ENCODE results near the gene KBTBD3.

Gene KBTBD3, protein sequence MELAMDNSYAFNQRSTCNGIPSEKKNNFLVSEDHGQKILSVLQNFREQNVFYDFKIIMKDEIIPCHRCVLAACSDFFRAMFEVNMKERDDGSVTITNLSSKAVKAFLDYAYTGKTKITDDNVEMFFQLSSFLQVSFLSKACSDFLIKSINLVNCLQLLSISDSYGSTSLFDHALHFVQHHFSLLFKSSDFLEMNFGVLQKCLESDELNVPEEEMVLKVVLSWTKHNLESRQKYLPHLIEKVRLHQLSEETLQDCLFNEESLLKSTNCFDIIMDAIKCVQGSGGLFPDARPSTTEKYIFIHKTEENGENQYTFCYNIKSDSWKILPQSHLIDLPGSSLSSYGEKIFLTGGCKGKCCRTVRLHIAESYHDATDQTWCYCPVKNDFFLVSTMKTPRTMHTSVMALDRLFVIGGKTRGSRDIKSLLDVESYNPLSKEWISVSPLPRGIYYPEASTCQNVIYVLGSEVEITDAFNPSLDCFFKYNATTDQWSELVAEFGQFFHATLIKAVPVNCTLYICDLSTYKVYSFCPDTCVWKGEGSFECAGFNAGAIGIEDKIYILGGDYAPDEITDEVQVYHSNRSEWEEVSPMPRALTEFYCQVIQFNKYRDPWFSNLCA

DNA sequence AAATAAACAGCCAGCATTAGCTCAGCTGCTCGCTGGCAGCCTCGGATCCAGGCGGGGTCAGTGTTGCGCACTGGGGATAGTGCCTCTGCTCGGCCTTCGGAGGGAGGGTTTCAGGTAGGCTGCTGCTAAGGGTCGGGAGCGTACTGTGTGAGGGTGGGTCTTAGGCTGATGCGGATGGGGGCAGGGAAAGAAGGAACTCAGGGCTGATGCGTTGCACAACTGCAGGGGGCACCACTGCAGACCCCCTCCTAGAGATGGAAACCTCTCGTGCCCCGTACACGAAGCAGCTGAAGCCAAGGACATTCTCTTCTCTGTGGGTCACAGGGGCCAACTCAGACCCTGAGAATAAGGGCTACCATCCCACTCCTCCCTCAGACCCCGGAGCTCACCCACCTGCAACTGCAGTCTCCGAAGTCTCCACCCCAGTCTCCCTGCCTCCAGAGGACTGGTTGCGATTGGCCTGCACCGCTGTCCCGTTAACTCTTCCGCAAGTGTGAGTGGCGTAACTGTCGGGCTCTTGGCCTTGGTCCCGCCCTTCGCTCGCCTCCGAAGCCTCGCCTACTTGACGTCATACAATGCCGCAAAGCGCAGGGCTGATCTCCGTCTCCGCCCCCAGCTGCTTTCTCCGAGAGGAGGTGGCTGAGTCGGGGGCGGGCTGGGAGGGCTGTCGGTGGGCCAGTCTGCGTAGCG, at the start of gene KBTBD3:
KBTBD3 (minus strand) TSS at position 429 of the 690 bp plus-strand sequence. CDS start 18,250 bp downstream, outside the sequence.
- peak; percentile 99 for DNase-seq

DNA sequence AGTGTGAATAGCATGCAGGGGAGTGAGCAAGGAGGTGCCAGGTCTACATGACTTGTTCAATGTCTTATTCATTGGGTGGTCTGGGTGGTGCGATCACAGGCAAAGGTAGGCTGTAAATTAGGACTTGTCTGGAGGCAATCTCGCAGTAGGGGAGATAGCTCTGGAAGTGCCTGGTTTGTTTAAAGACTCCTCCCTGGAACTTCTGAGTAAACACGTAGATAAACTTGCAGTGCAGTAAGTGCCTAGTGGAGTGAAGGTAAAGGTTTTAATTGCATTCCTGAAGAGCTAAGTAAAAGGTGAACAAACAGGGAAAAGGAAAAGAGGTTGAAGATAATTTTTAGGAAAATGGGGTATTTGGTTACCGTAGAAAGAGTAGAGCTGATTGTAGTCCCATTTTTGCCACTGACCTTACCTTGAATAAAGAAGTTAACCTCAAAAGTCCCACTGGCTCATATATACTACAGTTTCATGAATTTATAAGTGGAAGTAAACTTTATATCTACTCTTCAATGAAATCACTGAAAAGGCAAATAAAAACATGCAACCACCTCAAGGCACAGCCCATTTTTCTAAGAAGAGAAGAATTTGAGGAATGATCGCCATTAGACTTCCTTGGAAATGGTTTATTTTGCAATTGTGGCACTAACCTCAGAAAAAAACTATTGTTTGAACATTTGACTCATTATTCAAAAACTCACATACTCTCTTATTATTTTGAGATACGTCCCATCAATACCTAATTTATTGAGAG, 44.6 kb upstream of the KBTBD3 start:
- DNase-seq, result no peak

DNA sequence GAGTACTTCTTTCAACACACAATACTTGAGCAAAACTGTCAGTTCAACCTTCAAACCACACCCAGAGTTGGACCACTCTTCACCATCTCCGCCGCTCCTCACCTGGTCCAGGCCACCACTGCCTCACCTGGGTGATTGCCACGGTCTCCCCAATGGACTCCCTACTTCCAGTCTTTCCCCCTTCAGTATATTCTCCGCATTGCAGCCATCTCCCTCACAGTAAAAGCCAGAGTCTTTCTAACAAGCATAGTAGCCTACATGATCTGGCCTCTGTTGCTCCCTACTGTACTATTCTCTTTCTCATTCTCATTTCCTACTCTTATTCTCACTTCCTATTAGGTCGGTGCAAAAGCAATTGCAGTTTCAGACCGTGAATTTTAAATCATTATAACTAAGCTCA, 28.8 kb upstream of the KBTBD3 start:
- DNase-seq, result no peak

DNA sequence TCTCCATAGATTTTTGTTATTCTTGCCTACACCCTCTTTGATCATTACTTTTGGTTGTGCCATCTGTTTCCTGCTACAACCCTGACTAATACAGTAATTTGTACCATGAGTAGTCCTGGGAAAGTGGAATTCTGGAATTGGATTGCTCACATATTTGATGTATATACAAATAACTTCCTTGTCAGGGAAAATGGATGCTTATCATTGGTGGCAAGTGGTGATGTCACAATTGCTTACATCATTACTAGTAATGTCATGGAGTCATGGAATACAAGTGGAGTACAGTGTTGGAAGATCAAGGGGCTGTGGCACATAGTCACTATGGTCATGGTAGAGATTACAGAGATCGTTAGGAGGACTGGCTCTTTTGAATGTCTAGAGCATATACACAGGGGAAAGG, 24.7 kb upstream of the KBTBD3 start:
- DNase-seq, result peak; percentile 76

DNA sequence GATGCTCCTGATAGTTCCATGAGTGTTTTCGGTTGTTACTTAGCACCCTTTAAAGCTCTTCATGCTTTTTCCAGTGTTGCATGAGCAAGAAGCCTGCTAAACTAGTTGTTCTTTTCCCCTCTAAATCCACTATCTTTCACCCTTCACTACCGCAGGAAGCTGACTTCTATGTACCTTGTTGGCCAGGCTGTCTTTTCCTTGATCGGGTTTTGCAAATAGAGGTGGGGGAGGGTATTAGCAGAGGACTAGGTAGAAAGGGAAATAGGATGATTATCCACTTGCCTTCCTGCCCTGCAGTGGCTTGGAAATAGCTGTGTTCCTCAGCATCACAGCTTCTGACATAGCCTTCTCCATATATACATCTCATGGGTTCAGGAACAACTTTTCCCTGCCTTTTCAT, 24.2 kb upstream of the KBTBD3 start:
- DNase-seq, result no peak

DNA sequence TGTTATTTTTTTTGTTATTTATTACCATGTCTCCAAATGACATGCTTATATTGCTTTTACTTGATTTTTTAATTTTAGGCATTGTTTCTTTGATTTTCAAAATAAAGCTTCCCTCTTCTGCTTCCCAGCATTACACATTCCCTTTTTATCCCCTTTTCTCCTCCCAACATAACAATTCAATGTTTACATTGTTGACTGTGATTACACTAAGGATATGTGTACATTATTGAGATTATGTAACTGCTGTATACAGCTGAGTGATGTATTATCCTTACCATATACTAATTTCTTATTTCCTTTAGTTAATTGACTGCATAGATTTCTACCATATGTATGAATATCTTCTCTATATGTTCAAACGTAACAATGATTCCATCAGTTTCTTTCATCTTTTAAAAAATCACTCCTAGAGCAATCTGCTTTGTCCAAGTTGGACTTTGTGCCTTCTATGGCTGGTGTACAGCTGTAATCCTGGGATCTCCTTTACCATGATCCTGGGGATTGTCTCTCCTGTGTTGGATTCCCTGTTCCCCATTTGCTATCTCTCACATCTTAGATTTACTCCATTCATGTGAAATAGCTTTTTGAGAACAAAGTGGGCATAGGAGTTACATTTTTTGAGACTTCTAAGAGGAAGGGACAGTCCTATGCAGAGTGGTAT, 21.9 kb upstream of the KBTBD3 start:
- DNase-seq, result no peak

DNA sequence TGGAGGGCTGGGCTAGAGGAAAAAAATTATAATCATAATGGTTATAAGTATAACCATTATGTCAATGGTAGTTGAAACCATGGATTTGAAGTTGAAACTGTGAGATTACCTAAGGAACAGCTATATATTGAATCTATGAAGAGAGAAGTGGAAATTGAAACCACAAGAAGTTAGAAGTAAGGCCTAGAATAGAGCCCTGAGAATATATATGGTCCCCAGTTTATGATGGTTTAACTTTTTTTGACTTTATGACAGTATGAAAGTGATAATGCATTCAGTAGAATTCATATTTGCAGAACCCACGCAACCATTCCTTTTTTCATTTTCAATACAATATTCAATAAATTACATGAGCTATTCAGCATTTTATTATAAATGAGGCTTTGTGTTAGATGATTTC, 15.3 kb upstream of the KBTBD3 start:
- no peak for DNase-seq

DNA sequence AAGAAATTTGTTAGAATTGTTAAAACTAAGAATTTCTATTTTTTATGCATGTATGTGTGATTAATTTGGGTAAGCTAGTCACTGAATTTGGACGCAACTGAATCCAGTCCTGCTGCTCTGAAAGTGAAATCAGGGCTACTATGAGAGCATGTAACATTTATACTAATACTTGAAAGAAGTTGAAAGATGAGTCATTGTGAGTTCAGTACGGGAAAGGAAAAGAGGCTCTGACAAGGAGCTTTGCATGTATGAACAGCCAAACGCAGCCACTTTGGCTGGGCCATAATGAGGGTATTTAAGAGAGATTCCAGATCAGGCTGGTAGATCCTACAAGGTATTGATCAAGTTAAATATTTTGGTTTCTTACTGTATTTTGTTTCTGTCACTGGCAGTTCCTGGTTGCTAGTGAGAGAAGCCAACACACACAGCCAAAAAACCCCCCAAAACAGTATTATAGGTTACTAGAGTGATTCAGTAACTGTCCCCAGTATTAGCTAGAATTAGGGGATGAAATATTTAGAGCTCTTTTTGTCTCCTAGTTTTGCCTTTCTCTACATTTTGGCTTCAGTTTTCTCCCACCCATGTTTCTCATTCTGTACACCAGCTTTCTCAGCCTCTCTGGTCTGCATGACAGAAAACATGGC, 14.5 kb upstream of the KBTBD3 start:
- peak; percentile 78 for DNase-seq

DNA sequence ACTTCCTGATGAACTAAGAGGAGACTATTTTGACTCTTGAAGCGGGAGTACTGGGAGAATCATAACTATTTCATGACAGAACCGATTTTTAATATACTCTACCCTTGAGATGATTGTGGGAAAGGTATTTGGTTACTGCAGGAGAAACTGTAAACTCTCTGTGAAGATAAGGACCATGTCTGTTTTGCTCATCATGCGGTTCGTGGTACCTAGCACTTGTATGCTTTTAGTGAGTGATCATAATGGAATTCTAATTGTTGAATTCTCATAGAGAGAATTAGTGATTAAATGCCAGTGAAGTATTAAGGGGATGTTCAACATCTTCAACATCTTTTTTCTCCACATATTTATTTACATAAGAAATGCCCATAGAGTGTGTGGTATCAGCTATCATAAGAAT, 11.7 kb upstream of the KBTBD3 start:
- DNase-seq, result peak; percentile 31

DNA sequence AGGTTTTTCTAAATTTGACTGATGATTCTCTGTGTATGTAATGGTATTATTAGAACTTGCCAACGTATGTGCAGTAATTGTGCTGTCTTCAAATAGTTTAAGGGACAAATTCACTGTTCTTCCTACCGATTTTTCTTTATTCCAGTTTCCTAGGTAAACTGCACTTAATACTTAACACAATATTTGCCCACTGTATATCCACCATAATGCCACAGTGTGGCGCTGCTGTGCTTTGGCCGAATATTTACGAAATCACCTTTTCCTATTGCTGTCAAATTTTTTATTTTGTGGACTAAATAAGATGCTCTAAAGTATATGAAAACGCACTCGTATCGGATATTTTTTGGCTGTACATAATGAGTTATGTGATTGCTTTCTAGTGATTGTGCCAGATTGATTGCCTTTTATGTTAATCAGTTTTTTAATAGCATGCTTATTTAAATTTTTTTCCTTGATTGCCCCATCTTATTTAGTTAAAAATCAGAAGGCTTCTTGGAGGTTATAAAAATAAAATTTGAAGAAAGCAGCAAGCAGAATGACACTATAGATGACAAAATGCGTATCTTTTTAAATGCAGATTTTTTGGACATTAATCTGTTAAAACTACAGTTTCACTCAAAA, 10.8 kb upstream of the KBTBD3 start:
- DNase-seq, result peak; percentile 56

DNA sequence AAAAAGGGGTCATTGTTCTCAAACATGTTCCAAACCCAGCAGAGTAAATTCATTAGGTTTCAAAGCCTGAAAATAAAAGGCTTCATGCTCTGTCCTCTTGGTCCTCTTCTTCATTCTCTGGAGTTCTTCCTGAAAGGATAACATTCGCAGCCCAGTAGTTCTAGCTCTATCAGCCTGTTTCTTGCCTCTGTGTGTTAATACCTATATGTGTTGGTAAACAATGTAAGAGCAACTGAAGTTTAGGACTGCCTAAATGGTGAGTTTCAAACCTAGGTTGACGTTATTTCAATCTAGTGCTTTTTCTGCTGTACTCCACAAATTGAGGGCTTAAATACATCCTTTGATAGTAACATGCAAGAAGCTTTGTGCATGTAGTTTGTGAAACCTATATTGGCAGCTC, 9.7 kb upstream of the KBTBD3 start:
- no peak for DNase-seq

DNA sequence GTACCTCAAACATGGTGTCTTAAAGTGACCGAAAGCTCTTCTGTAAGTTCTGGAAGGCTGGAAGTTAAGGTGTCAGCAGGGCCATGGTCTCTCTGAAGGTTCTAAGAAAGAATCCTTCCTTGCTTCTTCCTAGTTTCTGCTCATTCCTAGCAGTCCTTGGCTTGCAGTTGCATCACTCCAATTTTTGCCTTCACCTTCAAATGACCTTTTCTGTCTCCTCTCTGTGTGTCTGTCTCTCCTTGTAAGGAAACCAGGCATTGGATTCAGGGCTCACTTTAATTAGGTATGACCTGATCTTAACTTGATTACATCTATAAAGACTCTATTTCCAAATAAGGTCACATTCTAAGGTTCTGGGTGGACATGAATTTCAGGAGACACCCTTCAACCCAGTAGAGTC, 9.0 kb upstream of the KBTBD3 start:
- DNase-seq, result no peak

DNA sequence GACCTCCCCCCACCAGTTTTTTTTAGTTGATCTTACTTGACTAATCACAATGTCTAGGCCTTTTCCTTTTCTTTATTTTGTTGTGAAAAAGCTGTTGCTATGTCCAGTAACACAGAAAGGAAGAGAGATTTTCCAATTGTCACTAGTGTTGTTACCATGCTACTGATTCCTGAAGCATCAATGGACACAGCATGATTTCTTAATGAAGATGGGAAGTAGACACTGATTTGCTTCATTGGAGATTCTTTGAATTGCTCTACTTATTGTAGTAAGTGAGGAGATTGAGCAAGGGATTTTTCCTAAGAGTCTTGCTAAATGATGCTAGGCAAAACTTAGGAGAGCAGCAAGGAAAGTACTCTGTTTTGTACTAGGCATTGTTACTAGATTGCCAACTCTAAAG, 4.9 kb upstream of the KBTBD3 start:
- DNase-seq, result no peak

DNA sequence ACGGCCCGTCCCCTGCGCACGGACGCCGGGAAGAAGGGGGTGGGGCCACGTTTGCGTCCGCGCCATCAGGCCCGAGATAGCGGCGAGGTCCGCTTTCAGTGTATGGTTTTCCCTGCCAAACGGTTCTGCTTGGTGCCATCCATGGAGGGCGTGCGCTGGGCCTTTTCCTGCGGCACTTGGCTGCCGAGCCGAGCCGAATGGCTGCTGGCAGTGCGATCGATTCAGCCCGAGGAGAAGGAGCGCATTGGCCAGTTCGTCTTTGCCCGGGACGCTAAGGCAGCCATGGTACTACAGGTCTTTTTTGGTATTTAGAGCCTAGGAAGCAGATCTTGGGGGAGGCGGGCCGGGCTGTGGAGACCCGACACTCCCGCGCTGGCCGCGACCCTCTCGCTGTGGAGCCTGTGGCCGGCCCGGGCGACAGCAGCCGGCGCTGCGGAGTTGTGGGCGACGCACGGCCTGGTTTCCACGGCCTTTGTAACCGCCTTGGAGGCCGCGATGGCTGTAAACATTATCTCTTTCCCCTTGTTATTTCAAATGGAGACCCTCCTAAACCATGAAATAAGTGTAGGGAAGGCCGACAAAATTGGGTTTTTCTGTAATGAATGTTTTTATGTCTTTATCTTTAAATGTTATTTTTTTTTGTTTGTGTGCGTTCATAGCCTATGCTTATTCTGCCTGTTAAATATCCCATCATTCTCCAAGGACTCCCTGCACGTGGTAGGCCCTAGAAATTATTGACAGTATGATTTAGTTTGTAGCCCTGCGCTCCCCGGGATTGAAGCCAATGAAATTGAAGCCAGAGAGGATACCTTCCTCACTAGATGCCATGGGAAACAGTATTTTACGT, 685 bp upstream of the KBTBD3 start, which contains the start of gene AASDHPPT:
AASDHPPT (plus strand) TSS at position 54 of the 847 bp plus-strand sequence; CDS start at position 103, 49 bp downstream.
- peak; percentile 47 for DNase-seq

DNA sequence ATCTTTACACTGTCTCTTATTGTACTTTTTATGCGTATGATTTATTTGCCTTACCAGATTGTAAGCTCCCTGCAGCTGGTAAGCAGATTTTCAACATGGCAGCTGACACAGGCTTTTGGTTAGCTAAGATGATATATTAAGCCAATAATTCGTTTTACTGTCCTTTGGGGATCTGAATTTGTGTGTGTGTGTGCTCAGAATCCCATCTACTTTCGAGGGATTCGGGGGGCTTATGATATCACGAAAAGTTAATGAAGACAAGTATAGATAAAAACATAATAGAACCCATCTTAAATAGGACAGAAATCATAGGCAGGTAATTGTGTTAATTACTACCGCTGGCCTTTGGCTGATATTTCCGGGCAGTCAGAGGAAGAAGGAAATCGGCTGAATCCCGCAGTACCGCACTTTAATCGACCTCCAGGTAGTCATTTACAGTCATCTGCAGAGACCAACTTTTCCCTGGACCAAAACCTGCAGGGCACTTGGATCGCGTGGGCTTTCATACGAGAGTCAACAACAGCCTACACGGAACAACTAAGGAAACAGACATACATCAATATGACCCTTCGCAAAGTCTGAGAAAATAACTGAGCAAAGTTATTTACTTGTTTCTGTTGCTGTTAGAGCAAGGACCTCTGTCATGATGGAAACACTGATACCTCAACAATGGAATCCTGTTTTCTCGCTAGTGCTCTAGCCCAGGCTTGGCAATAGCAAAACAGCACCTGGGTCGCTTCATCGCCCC, 802 bp downstream of the KBTBD3 start:
- no peak for DNase-seq

DNA sequence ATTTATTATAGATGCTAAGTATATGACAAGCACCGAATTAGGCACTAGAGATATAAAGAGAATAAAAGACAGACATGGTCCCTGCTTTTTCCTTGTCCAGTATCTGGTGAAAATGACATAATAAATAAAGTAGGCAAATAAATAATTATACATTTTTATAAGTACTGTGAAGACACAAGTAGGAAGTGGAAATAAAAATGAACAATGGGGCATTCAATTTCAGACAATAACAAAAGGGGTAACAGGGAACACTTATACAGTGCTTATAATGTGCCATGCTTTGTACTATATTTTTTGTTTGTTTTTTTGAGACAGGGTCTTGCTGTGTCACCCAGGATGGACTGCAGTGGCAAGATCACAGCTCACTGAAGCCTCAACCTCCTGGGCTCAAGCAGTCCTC, 4.3 kb downstream of the KBTBD3 start:
- no peak for DNase-seq

DNA sequence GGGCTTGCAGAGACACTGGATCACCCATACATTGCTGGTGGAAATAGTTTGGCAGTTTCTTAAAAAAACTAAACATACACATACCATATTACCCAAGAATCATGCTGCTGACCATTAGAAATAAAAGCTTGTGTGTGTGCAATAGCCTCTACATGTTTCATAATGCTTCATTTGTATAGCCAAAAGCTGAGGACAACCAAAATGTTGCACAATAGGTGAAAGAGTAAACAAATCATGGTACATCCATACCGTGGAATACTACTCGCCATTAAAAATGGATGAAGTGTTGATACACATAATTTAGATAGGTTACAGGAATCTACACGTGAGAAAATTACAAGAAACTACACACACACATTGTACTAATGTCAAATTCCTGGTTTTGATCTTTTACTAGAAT, 6.5 kb downstream of the KBTBD3 start:
- peak; percentile 13 for DNase-seq

DNA sequence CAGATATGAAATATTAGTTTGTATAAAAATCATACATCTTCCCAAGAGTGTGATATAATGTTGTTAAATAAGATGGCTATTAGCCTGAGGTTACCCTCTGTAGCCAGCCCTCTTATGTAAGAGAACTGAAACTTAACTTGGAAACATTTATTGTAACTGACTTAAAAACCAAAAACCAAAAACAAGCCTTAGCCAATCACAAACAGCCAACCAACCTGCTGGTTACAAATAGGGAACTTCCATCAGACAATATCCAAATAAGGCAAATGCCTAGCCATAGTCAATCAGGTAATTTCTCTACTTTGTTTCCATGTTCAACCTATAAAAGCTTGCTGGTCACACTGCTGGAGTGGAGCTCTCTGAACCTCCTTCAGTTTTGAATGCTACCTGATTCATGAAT, 14.1 kb downstream of the KBTBD3 start:
- DNase-seq, result no peak

Data from HCEC 1CT (cell line).